GM11168 (cell line): Measurements from ENCODE around the gene QARS1.

Experiments used
- in situ Hi-C: fragments of 300-500 bp; cut with MboI; formaldehyde crosslinking; loops from one replicate; pipeline ENCODE4 v1.12.0; 2022; ENCODE audit warnings: low sequenced_read_pairs; ENCODE audit not compliant: unreplicated experiment

Gene QARS1

GRCh38 chr3:49121132-49121736 is 16.7 kb upstream of the QARS1 start:
- in situ Hi-C loops: no loop called here

GRCh38 chr3:49120438-49121131 is 16.0 kb upstream of the QARS1 start, which contains the start of gene USP19:
USP19 (minus strand) TSS chr3:49120823; CDS start chr3:49119145, 1,678 bp downstream.
- in situ Hi-C loops: no loop called here

GRCh38 chr3:49120096-49120437 is 15.5 kb upstream of the QARS1 start:
- in situ Hi-C loops: no loop called here

DNA sequence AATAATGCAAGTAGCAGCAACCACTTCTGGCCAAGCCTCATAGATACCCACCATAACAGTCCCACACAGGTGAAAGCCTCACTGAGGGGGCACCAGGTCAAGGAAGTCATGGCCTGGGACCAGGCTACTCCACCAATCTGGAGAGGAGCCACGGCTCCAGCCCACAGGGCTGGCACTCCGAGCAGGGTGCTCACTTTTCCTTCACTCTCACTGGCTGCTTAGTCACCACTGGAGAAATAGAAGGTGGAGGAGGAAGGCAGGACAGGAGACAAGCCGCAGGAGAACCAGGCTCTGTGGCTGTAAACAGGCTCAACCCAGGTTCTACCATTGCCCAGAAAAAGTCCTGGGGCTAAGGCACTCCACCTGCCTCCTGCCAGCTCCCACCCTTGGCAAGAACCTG is 14.9 kb upstream of the QARS1 start:
- in situ Hi-C loops: no loop called here

DNA sequence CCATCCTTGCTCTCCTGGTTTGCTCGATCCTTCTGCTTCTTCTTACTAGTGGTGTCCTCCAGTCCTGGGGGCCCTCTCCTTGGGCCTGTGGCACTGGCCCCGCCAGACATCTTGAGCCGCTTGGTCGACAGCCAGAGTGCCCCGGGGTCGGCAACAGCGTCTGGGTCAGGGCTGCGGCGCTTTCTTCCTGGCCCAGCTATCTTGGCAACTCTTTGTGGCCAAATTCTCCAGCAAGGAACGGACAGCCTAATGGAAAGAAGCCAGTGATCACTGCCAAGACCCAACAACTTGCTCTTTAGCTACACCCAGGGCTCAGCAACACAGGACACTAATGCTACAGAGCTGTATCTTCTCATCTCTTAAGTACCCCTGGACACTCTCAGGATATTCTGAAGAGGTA is 14.5 kb upstream of the QARS1 start:
- in situ Hi-C loops: no loop called here

- in situ Hi-C loops: no loop called here
These were observed 7.7 kb upstream of the QARS1 start for GRCh38 chr3:49112262-49112661.

GRCh38 chr3:49111347-49111746 is 6.8 kb upstream of the QARS1 start:
- in situ Hi-C loops: no loop called here

DNA sequence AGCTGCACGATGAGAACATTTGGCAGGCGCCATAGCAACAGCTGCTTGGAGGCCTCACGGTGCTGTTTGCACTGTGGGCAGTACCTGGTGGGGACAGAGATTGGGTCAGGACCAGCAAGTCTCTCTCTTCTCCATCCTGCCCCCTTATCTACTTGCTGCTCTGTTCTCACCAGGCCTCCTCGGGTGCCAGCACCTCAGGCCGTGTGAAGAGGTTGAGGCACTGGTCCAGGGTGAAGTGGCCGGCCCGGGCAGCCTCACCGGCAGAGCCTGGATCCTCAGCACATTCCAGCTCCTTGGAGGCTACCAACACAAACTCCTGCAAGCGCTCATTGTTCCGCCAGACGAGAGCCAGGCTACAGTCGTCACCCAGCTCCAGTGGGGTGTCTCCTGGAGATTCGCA is 6.2 kb upstream of the QARS1 start:
- in situ Hi-C loops: no loop called here

DNA sequence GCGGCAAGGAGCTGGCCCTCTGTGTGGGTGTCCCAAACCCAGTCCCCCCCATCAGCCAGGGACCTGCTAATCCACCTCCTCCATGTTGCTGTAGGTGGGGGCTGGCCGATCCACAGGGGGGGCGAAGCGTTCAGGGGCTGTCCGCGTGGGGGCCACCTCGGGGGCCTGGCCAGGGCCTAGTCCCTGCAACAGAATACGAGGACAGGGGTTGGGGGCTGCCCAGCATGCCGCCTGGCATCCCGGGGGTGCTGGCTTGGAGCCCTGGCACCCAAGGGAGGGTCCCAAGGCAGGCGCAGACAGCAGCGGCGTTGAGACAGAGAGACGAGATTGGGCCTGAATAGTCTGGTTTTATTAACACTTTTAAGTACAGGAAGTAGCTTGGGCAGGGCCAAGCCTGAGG is 3.8 kb upstream of the QARS1 start:
- in situ Hi-C loops: no loop called here

DNA sequence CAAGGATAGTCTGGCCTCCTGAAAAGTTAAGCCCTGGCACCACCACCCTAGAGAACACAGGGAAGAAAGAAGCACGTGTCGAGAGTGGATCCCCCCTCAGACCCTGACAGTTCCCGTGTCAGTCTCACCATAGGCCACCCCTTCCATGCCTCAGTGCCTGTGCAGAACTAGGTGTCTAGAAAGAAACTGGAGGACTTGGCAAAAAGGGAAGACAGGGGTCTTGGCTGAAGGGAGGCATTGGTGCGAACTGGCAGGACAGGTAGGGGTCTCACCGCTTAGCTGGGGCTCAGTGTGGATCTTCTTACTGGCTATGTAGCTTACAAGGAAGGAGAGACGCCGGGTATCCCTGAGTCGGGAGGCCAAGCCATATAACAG is 518 bp downstream of the QARS1 start:
- in situ Hi-C loops: no loop called here

GRCh38 chr3:49100046-49100615 is 4.4 kb downstream of the QARS1 start:
- in situ Hi-C loops: no loop called here

DNA sequence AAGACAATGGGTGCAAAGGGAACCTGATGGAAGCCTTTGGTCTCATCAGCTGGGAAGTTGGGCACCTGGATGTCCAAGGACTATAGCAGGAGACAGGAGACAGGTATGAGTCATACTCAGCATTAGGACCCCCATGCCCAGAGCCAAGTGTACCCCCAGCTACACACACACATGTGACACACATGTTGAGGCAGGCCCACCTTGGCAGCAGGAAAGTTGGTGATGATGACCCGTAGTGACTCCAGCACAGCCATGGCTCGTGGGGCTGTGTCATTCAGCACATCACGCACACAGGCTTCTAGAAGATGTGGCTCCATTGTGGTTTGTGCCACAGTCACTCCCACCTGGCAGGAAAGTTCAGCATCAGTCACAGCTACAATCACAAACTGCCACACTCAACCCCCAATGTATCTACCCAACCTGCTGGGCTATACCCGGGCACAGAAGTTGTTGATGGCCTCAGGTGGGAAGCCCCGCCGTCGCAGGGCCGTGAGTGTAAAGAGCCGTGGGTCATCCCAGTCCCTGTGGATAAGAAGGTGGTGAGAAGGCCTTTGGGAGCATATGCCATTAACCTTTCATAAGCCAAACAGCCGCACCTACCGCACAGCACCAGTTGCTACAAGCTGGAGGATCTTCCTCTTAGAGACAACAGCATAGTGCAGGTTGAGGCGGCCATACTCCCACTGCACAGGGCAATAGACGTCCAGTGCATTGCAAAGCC is 5.5 kb downstream of the QARS1 start:
- in situ Hi-C loops: no loop called here

DNA sequence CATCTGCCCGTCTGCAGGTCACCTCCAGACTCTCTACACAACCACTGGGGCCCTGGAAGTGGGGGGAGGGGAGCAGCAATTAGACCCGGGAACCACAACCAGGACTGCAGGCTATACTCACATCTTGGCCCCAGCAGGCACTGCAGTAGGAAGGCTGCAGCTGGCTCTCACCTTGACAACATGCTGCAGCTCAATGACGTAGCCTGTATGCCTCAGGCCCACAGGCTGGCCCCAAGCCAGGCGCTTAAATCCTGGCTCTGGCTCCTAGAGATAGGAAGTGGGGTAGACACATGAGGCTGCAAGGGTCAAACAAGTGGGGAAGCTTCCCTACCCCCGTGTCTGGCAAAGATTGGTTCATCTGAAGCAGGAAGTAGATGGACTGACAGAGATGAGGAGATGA is 6.1 kb downstream of the QARS1 start:
- in situ Hi-C loops: no loop called here

- in situ Hi-C loops: no loop called here
These were observed 10.4 kb downstream of the QARS1 start, which contains the start of gene QRICH1 for GRCh38 chr3:49093853-49094767. QRICH1 (minus strand) TSS chr3:49094071; CDS start chr3:49077017, 17,054 bp downstream.

GRCh38 chr3:49092938-49093852 is 11.4 kb downstream of the QARS1 start:
- in situ Hi-C loops: no loop called here

DNA sequence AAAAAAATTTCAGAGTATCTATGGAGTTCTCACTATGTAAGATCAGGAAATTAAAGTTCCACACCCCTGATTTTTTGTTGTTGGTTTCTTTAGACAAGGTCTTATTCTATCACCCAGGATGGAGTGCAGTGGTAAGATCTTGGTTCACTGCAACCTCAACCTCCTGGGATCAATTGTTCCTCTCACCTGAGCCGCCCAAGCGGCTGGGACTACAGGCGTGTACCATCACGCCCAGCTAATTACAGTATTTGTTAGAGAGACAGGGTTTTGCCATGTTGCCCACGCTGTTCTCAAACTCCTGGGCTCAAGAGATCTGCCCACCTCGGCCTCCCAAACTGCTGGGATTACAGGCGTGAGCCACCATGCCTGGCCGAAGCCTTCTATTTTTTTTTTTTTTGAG is 23.1 kb downstream of the QARS1 start:
- in situ Hi-C loops: no loop called here

- in situ Hi-C loops: no loop called here
These were observed 25.3 kb downstream of the QARS1 start for GRCh38 chr3:49079270-49079669.

- in situ Hi-C loops: no loop called here
These were observed 27.9 kb downstream of the QARS1 start for GRCh38 chr3:49076646-49077045.

DNA sequence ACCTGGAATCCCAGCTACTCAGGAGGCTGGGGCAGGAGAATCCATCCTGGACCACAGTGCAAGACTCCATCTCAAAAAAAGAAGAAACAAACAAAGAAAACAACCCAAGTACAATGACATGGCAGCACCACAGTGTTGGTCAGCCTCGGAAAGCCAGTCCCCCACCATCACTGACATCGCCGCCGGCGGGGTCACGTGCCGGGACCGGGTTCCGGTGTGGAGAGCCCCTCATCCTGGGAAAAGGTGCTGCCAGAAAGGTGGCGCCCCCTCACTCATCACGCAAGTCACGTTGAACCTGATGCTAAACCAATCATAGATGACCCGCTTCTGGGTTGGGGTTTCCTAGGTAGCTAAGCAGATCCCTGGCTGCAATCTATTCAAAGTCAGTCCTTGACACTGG is 28.4 kb downstream of the QARS1 start:
- in situ Hi-C loops: no loop called here
